ENCODE measurements around the gene CFB. TPM values are rescaled to one million over a fixed set of nuclear protein-coding genes. Genes with fewer than 3 reads are reported as not detected.

The CFB gene
- total and polyA plus RNA-seq, 9 of the 15 experiments (the other 6 are each of a cell fraction or from before 2014, with no cell fraction given) = 0.08 to 0.91 (median 0.22) TPM; not detected in 4

DNA sequence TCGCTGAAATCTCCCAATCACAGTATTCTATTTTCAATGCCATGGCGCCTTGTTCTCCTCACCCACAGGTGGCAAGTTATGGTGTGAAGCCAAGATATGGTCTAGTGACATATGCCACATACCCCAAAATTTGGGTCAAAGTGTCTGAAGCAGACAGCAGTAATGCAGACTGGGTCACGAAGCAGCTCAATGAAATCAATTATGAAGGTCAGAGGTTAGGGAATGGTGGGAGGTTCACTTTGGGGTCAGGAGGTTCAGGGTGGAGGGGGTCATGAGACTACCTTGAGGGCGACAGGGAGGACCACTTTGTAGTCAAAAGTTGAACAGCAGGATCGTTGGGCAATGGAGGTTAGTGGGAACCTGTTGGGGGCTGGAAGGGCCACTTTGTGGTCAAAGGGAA, 2.4 kb downstream of the CFB start (continued):
- no peak for TF ChIP-seq CREBBP (IDR thresholded peaks at IDR 0.05; ENCODE audit: low read depth, low read length)
- TF ChIP-seq, protein P1, sequence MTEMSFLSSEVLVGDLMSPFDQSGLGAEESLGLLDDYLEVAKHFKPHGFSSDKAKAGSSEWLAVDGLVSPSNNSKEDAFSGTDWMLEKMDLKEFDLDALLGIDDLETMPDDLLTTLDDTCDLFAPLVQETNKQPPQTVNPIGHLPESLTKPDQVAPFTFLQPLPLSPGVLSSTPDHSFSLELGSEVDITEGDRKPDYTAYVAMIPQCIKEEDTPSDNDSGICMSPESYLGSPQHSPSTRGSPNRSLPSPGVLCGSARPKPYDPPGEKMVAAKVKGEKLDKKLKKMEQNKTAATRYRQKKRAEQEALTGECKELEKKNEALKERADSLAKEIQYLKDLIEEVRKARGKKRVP (CRISPR knock-in tag; IDR thresholded peaks at IDR 0.05) = no peak
- TF ChIP-seq, protein P2, sequence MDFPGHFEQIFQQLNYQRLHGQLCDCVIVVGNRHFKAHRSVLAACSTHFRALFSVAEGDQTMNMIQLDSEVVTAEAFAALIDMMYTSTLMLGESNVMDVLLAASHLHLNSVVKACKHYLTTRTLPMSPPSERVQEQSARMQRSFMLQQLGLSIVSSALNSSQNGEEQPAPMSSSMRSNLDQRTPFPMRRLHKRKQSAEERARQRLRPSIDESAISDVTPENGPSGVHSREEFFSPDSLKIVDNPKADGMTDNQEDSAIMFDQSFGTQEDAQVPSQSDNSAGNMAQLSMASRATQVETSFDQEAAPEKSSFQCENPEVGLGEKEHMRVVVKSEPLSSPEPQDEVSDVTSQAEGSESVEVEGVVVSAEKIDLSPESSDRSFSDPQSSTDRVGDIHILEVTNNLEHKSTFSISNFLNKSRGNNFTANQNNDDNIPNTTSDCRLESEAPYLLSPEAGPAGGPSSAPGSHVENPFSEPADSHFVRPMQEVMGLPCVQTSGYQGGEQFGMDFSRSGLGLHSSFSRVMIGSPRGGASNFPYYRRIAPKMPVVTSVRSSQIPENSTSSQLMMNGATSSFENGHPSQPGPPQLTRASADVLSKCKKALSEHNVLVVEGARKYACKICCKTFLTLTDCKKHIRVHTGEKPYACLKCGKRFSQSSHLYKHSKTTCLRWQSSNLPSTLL (IDR thresholded peaks at IDR 0.05) = no peak
- no peak for TF ChIP-seq GATAD2A (IDR thresholded peaks at IDR 0.05)
- TF ChIP-seq PRPF4 (IDR thresholded peaks at IDR 0.05; ENCODE audit: insufficient read depth, low read depth, low read length, poor library complexity, severe bottlenecking) = no peak
- no peak for TF ChIP-seq SIN3A (IDR thresholded peaks at IDR 0.05; ENCODE audit: borderline replicate concordance in 2 of 2, control insufficient read depth in 1 of 2, low read depth in 2 of 2, low read length in 2 of 2)
- TF ChIP-seq ATF1 (CRISPR knock-in tag; IDR thresholded peaks at IDR 0.05) = no peak
- TF ChIP-seq ATF1 (tag; IDR thresholded peaks at IDR 0.05) = no peak
- no peak for TF ChIP-seq L3MBTL2 (IDR thresholded peaks at IDR 0.05)
- no peak for TF ChIP-seq NCOR1 (IDR thresholded peaks at IDR 0.05)
- TF ChIP-seq, protein P3, sequence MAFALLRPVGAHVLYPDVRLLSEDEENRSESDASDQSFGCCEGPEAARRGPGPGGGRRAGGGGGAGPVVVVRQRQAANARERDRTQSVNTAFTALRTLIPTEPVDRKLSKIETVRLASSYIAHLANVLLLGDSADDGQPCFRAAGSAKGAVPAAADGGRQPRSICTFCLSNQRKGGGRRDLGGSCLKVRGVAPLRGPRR (CRISPR knock-in tag; IDR thresholded peaks at IDR 0.05) = no peak
- TF ChIP-seq HIVEP1 (CRISPR knock-in tag; IDR thresholded peaks at IDR 0.05) = no peak
- no peak for TF ChIP-seq ZNF561 (CRISPR knock-in tag; conservative IDR thresholded peaks at IDR 0.05)
- TF ChIP-seq, protein P4, sequence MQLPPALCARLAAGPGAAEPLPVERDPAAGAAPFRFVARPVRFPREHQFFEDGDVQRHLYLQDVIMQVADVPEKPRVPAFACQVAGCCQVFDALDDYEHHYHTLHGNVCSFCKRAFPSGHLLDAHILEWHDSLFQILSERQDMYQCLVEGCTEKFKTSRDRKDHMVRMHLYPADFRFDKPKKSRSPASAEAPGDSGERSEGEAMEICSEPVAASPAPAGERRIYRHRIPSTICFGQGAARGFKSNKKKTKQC (CRISPR knock-in tag; IDR thresholded peaks at IDR 0.05) = no peak
- TF ChIP-seq, protein P5, sequence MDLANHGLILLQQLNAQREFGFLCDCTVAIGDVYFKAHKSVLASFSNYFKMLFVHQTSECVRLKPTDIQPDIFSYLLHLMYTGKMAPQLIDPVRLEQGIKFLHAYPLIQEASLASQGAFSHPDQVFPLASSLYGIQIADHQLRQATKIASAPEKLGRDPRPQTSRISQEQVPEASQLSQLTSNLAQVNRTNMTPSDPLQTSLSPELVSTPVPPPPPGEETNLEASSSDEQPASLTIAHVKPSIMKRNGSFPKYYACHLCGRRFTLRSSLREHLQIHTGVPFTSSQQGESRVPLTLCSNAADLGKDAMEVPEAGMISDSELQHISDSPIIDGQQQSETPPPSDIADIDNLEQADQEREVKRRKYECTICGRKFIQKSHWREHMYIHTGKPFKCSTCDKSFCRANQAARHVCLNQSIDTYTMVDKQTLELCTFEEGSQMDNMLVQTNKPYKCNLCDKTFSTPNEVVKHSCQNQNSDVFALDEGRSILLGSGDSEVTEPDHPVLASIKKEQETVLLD (IDR thresholded peaks at IDR 0.05) = no peak
- TF ChIP-seq, protein P6, sequence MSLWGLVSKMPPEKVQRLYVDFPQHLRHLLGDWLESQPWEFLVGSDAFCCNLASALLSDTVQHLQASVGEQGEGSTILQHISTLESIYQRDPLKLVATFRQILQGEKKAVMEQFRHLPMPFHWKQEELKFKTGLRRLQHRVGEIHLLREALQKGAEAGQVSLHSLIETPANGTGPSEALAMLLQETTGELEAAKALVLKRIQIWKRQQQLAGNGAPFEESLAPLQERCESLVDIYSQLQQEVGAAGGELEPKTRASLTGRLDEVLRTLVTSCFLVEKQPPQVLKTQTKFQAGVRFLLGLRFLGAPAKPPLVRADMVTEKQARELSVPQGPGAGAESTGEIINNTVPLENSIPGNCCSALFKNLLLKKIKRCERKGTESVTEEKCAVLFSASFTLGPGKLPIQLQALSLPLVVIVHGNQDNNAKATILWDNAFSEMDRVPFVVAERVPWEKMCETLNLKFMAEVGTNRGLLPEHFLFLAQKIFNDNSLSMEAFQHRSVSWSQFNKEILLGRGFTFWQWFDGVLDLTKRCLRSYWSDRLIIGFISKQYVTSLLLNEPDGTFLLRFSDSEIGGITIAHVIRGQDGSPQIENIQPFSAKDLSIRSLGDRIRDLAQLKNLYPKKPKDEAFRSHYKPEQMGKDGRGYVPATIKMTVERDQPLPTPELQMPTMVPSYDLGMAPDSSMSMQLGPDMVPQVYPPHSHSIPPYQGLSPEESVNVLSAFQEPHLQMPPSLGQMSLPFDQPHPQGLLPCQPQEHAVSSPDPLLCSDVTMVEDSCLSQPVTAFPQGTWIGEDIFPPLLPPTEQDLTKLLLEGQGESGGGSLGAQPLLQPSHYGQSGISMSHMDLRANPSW (CRISPR knock-in tag; IDR thresholded peaks at IDR 0.05) = no peak
- TF ChIP-seq, protein P7, sequence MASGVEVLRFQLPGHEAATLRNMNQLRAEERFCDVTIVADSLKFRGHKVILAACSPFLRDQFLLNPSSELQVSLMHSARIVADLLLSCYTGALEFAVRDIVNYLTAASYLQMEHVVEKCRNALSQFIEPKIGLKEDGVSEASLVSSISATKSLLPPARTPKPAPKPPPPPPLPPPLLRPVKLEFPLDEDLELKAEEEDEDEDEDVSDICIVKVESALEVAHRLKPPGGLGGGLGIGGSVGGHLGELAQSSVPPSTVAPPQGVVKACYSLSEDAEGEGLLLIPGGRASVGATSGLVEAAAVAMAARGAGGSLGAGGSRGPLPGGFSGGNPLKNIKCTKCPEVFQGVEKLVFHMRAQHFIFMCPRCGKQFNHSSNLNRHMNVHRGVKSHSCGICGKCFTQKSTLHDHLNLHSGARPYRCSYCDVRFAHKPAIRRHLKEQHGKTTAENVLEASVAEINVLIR (CRISPR knock-in tag; IDR thresholded peaks at IDR 0.05) = no peak
- 0 out of 2 replicates have a peak, but pooled peaks have one; percentile 18 for TF ChIP-seq TRIM28 (IDR thresholded peaks at IDR 0.05)
- TF ChIP-seq ZEB2 (IDR thresholded peaks at IDR 0.05) = 0 out of 2 replicates have a peak, but pooled peaks have one; percentile 4
- no peak for TF ChIP-seq HDAC8 (tag; IDR thresholded peaks at IDR 0.05)
